Measurements from ENCODE around the gene KAT7.

The KAT7 gene

GRCh38 chr17:49842371-49842770, 53.9 kb downstream of the KAT7 start:
- Histone ChIP-seq H3K27me3 (ENCODE audit: insufficient read depth, poor library complexity, severe bottlenecking) (no peaks in the 10 kb centered on the region), H3K27ac (replicated peaks) (no peak overlapping the region), H3K4me3 (replicated peaks; ENCODE audit: insufficient read depth, low read length) (no peak overlapping the region)
- peak in 1 of 2 experiments; percentile 34 for DNase-seq (ENCODE audit: low read depth in 1 of 2, low spot score in 1 of 2)
- TF ChIP-seq REST (IDR thresholded peaks at IDR 0.05; ENCODE audit: insufficient replicate concordance, low read depth) (no peak), SPI1 (IDR thresholded peaks at IDR 0.05; ENCODE audit: borderline replicate concordance, low read depth) (no peak), POLR2AphosphoS5 (IDR thresholded peaks at IDR 0.05; ENCODE audit: low read depth) (no peak), GABPA (IDR thresholded peaks at IDR 0.05; ENCODE audit: low read depth) (no peak), CTCF (IDR thresholded peaks at IDR 0.05; ENCODE audit: insufficient read depth, low read length) (no peak)

GRCh38 chr17:49842846-49843245, 54.4 kb downstream of the KAT7 start:
- no peaks in the 10 kb centered on the region for H3K27me3 ChIP-seq (ENCODE audit: insufficient read depth, poor library complexity, severe bottlenecking)
- H3K4me3 ChIP-seq (replicated peaks; ENCODE audit: insufficient read depth, low read length), result no peak overlapping the region
- no peak for DNase-seq (ENCODE audit: low read depth in 1 of 2, low spot score in 1 of 2)
- no peak overlapping the region for H3K27ac ChIP-seq (replicated peaks)
- TF ChIP-seq REST (IDR thresholded peaks at IDR 0.05; ENCODE audit: insufficient replicate concordance, low read depth), result no peak
- no peak for TF ChIP-seq SPI1 (IDR thresholded peaks at IDR 0.05; ENCODE audit: borderline replicate concordance, low read depth)
- no peak for TF ChIP-seq POLR2AphosphoS5 (IDR thresholded peaks at IDR 0.05; ENCODE audit: low read depth)
- no peak for TF ChIP-seq GABPA (IDR thresholded peaks at IDR 0.05; ENCODE audit: low read depth)
- TF ChIP-seq CTCF (IDR thresholded peaks at IDR 0.05; ENCODE audit: insufficient read depth, low read length), result no peak

- TF ChIP-seq REST (IDR thresholded peaks at IDR 0.05; ENCODE audit: insufficient replicate concordance, low read depth), result no peak
- no peak for TF ChIP-seq SPI1 (IDR thresholded peaks at IDR 0.05; ENCODE audit: borderline replicate concordance, low read depth)
- DNase-seq (ENCODE audit: low read depth in 1 of 2, low spot score in 1 of 2), result no peak
- Histone ChIP-seq H3K4me3 (replicated peaks; ENCODE audit: insufficient read depth, low read length) (no peak overlapping the region), H3K27ac (replicated peaks) (no peak overlapping the region), H3K27me3 (ENCODE audit: insufficient read depth, poor library complexity, severe bottlenecking) (no peaks in the 10 kb centered on the region)
Measured at GRCh38 chr17:49843774-49844350, 55.4 kb downstream of the KAT7 start.
